IPS-18c (cell line): Measurements from ENCODE around the gene MAN1B1.
"Not testable (repeated sequence)": the region's sequence is repeated elsewhere in the genome, so short reads cannot be mapped to it uniquely, and the experiment has no call there.

Experiments used
- H3K4me3 ChIP-seq: 2 replicates; pipeline ENCODE4 v1.7.0; 2013; ENCODE audit warnings: low read depth, mild to moderate bottlenecking, low read length, moderate library complexity; ENCODE audit not compliant: insufficient read depth
- H3K9me3 ChIP-seq: one replicate; pipeline ENCODE4 v1.6.1; 2013; ENCODE audit warnings: mild to moderate bottlenecking, low read length, moderate library complexity; ENCODE audit not compliant: control insufficient read depth, insufficient read depth

MAN1B1 gene

DNA sequence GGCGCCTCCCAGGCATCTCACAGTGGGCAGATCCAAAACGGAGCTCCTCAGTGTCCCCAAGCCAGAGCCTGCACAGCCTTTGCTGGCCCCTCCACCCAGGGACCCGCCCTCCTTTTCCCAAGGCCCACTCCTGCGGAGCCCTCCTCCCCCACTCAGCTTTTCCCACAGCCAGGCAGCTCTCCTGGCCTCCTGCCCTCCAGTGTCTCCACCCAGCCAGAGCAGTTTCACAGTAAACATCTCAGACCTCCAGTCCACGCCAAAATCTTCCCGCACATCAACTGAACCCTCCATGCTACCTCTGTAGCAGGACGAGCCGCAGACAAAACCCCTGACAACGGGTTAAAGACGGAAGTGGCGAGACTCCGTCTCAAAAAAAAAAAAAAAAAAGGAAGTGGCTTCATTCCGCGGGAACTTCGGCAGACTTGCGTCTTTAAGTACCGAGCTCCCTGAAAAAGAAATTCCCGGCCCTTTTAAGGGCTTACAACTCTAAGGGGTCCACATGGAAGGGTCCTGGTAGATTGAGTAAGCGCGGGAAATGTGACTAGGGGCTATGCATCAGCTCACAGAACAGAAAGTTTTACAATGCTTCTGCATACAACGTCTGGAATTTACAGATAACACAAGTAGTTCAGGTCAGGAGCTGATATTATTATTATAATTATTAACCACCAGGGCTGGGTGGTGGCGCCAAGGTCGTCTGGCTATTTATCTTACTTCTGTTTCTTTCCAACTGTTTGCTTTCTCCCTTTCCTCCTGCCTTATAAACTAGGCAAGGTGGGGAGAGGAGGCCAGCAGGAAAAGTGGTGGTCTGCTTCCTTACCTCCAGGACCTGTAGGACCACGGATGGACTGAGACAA, 40.7 kb downstream of the MAN1B1 start:
- H3K9me3 ChIP-seq, result no peaks in the 10 kb centered on the region
- H3K4me3 ChIP-seq, result no peak overlapping the region

DNA sequence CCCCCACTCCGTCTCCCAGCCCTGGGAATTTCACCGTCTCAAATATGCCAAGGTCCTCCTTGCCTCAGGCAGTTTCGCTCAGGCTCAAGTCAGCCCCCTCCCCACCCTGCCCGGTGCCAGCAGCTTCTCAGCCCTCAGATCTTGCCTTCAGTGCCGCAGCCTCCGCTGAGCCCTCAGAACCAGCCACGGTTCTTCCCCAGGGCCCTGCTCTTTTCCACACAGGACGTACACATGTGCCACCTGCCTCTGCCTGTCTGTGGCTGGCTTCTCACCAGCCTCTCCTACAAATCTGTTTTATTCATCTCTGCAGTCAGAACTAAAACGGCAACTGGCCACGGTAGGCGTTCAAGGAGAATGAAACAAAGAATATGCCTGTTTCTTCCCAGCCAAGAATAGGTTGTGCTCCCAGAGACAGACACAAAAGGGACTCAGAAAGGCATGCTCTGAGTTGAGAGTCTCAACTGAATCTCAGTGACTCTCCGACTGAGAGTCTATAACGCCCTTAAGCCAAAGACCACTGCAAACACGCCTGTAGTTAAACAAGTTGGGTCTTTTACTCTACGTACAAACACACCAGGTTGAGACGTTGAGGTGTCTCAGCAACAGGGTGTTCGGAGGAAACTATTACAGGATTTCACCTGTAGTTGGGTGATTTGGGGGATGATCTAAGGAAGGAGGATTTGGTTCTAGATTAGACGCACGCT, 41.5 kb downstream of the MAN1B1 start:
- peak overlapping the region; percentile 68 for H3K4me3 ChIP-seq
- H3K9me3 ChIP-seq, result no peaks in the 10 kb centered on the region

DNA sequence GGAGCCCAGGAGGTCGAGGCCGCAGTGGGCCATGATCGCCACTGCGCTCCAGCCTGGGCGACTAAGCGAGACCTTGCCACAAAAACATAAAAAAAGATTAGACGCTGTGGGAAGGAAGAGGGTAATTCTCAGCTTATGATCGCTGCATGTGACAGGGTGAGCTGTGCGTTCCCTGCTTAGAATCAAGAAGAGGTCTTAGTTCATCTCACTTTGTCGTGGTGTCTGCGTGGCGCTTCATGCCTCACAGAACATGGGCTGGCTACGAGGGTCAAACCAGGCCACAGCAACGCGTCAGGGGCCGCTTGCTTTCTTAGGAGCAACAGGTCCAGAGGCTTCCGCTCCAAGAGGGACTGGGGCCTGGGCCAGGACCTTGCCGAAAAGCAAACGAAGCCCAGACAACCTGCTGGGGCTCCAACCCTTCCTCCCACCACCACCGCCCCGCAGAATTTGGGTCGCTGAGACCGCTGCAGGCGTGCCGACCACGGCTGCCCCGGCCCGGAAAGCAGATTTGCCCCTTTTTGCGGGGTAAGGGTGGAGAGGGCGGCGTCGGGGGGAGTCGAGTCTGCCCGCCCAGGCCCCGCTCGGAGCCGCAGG, 42.2 kb downstream of the MAN1B1 start:
- no peaks in the 10 kb centered on the region for H3K9me3 ChIP-seq
- peak overlapping the region; percentile 68 for H3K4me3 ChIP-seq

DNA sequence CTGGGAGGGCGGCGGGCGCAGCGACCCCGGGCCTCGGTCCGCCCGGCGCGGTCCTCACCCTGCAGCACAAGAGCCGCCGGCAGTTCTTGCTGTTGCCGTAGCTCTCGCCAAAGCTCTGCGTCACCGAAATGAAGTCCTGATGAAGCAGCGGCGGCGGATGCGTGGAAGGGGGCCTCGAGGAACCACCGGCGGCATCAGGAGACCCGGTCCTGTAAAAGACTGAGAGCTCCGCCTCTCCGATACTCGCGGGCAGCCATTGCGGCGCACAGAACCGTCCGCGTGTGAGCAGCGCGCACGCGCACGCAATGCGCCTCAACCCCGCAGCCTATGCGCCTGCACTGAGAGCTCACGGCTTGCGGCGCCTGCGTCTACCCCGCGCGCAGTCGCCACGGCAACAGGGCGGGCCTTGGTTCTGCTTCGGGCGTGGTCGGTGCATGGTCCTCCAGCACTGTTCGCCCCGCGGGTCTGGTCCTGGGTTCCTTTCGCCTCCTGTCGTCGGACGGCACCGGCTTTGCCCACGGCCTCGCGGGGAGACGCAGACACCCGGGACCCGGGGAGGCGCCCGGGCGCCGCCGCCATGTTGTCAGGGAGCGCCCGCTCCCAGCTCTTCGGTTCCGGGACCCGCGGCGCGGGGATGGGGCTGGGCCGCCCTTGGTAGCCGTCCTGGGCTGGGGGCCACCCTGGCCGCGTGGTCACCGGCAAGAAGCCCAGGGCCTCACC, 42.8 kb downstream of the MAN1B1 start:
- peak overlapping the region; percentile 68 for H3K4me3 ChIP-seq
- H3K9me3 ChIP-seq, result no peaks in the 10 kb centered on the region

DNA sequence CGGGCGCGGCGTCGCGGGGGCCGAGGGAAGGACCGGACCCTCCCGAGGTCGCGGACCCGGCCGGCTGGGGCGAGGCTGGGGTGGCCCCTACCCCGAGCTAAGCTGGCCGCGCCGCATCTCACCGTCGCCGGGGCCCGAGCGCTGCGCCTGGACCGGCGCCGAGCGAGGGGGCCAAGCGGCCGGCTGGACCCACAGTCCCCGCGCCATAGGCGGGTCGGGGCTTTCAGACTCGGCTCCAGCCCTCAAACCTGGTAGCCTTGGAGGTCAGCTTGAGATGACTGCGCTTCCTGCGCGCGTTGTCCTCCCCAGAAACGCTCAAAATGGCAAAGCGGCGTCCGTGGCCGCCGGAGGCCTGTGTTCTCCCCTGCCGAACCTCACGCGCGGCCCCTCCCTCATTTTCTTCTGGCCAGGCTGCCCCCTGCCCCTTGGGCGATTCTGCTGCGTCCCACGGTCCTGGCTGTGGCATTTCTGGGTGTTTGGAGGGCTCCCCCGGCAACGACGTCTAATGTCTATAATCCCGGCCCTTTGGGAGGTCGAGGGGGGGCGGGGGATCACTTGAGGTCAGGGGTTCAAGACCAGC, 43.5 kb downstream of the MAN1B1 start:
- no peaks in the 10 kb centered on the region for H3K9me3 ChIP-seq

DNA sequence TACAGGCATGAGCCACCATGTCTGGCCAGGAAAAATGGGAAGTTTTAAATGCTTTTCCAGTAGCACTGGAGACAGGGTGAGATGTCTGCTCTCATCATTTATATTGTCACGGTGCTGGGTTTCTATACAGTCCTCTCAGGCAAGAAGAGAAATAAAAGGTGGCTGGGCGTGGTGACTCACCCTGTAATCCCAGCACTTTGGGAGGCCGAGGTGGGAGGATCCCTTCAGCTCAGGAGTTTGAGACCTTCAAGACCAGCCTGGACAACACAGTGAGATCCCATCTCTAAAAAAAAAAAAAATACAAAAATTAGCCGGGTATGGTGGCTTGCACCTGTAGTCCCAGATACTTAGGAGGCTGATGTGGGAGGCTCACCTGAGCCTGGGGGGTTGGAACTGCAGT, 47.4 kb downstream of the MAN1B1 start:
- Histone ChIP-seq H3K4me3 (no peak overlapping the region), H3K9me3 (no peaks in the 10 kb centered on the region)

More for the DNA sequence above, 43.5 kb downstream of the MAN1B1 start:
- H3K4me3 ChIP-seq, result peak overlapping the region; percentile 68

DNA sequence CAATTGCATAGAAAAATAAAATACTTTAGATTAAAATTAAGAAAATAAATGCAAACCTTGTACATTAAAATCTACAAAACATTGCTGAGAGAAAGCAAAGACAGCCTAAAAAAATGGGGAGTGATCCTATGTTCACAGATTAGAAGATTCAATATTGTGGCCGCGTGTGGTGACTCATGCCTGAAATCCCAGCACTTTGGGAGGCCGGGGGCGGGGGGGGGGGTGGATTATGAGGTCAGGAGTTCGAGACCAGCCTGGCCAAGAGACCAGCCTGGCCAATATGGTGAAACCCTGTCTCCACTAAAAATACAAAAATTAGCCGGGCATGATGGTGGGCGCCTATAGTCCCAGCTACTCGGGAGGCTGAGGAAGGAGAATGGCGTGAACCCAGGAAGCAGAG, 48.4 kb downstream of the MAN1B1 start:
- not testable (repeated sequence) for H3K9me3 ChIP-seq, H3K4me3 ChIP-seq

DNA sequence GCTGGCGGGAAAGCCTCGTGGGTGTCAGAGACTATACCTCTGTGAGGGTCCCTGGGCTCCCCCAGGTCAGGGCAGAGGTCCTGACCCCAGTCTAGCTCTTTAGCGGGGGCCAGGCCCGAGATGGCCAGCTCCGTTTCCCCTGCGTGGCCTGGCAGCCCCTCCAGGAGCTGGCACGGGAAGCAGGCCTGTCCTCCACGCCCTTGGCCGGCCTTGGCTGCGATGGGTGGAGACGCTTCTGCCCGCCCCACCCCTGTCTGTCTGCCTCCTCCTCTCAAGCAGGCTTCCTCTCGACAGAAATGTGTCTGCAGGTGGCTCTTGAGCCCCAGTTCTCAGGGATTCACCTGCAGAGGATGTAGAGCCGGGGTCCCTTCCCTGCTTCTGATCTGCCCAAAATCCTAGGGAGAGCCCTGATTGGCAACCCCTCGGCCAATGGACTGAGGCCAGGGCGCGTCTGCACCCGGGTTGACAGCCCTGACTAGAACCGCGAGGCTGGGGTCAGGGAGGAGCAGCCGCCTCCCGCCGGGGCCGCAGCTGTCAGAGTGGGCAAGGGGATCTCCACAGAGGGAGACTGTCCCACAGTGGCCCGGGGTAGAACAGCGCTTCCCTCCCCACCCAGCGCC, 49.6 kb downstream of the MAN1B1 start:
- Histone ChIP-seq H3K4me3 (no peak overlapping the region), H3K9me3 (peaks cover 5% of the 10 kb centered on the region)

DNA sequence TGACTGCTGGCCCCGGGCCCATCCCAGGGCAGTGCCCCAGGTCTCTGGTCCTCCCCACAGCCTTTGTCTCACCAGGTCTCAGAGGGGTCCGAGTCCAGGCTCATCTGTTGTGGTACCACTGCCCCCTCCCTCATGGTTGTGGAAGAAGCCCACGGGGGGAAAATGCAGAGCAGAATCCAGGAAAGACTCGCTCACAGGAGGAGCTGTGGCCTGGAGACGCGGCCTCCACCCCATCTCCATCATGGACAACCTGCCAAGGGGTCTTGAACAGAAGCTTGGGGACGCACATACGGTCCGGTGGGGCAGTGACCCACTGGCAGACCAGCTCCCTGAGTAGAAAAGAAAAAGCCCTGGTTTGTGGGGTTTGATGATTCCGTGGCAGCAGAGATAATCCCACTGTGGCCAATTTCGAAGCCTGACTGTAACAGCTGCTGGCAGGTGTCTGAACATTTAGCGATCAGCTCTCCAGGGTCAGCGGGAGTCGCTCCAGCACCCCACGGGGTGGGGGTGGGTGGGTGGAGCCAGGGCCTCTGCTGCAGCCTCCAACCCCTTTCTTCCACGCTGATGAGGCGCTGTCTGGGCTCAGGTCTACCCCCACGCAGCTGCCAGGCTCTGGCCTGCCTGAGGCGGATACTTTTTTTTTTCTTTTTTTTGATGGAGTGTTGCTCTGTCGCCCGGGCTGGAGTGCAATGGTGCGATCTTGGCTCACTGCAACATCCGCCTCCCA, 50.3 kb downstream of the MAN1B1 start:
- no peak overlapping the region for H3K4me3 ChIP-seq
- peaks cover 5% of the 10 kb centered on the region for H3K9me3 ChIP-seq

DNA sequence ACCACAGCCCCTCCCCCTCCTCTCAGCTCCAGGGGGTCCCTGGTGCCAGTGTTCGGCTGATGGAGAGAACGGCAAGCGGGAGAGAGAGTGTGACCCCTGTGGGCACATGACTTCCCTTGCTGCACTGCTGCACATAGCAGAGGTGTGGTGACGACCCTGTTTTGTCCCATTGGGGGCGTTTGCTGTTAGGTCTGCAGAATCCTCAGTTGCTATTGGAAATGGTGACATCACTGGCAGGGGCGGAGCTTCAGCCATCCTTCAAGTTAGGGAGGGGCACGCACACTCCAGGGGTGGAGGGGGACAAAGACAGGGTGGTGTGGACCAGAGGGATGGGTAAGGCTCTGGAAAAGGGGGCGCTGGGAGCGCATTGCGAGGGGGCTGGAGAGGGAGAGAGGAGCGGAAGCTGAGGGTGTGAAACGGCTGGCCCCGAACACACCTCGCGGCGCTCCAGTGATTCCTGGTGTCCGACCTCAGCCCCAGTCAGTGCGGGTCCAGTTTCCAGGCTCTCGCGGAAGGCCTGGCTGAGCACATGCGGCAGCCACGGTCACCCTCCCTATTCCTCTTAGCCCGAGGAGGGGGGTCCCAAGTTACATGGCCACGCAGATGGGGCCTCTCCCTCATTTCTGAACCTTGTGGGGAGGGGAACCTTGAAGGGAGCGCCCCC, 51.4 kb downstream of the MAN1B1 start:
- H3K4me3 ChIP-seq, result 0 out of 2 replicates have a peak overlapping the region, but pooled peaks have one; percentile 24

DNA sequence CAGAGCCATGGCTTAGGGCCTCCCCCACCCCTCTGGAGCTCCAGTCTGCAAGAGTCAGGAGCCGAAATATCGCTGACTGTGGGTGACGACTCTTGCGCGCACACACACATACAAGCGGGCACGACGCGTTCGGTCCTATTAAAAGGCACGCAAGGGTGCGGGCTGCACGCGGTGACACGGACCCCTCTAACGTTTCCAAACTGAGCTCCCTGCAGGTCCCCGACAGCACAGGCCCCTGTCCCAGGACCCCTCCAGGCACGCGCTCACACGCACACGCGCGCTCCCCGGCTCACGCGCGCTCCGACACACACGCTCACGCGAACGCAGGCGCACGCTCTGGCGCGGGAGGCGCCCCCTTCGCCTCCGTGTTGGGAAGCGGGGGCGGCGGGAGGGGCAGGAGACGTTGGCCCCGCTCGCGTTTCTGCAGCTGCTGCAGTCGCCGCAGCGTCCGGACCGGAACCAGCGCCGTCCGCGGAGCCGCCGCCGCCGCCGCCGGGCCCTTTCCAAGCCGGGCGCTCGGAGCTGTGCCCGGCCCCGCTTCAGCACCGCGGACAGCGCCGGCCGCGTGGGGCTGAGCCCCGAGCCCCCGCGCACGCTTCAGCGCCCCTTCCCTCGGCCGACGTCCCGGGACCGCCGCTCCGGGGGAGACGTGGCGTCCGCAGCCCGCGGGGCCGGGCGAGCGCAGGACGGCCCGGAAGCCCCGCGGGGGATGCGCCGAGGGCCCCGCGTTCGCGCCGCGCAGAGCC, 52.1 kb downstream of the MAN1B1 start, which contains the start of gene GRIN1:
Gene GRIN1, plus strand, starts transcription at position 433 of the 746 bp plus-strand sequence. CDS start 333 bp downstream, outside the sequence.
- Histone ChIP-seq H3K4me3 (peak within 1 kb of the TSS; percentile 24; the same call in 1 of the 2 replicates), H3K9me3 (peaks cover 5% of the 10 kb centered on the region)

More for the DNA sequence above, 51.4 kb downstream of the MAN1B1 start:
- H3K9me3 ChIP-seq, result peaks cover 5% of the 10 kb centered on the region

DNA sequence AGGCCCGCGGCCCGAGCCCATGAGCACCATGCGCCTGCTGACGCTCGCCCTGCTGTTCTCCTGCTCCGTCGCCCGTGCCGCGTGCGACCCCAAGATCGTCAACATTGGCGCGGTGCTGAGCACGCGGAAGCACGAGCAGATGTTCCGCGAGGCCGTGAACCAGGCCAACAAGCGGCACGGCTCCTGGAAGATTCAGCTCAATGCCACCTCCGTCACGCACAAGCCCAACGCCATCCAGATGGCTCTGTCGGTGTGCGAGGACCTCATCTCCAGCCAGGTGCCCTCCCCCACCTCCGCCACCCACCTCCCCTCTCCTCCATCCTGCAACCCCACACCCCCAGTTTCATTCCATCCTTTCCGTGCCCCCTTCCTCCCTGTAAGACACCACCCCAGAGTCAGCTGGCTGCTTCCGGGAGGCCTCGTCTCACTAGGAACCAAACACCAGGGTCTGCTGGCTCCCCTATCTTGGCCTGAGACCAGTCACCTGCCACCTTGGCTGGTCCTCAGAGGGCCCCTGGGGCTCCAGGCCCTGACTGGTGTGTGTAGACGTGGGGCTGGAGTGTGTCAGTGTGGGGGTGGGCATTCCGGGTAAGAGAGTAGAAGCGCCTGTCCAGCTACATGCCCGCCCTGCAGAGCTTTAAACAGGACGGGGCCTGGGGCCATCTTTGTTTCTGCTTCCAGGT, 52.8 kb downstream of the MAN1B1 start:
- no peak overlapping the region; the same call in 1 of the 2 replicates for H3K4me3 ChIP-seq

DNA sequence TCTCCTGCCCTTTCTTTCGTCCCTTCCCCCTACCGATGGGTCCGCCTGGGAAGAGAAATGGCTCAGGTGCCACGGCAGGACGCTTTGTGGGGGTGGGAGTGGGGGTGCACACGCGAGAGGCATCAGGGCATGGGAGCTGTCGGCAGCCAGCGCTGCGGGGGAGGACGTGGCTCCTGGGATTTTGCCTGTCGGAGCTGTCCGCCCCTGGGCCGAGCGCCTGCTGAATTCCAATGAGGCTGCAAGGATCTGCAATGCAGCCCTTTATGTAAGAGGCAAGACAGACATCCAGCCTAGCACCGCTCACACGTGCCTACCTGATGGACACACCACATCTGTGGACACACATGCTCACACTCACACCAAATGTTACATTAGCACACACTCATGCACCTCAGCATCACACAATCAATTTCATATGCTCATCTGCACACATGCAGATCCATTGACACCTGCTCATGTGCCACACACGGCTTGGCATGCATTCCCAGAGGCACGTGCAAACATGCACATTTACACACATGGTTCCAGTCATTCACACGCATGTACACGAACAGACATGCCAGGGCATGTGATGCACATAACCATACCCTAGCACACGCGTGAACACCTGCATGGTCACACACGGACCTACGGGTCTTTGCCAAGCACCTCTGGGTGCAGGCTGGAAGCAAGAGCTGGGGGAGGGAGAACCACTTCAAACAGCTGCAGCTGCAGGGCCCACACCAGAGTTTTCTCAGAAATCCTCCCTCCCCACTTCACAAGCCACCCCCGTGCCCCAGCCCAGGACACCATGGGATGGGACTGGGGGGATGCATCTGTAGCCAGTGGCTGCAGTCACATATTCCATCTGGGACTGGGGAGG, 53.6 kb downstream of the MAN1B1 start:
- no peak overlapping the region for H3K4me3 ChIP-seq

More for the DNA sequence above, 52.8 kb downstream of the MAN1B1 start:
- H3K9me3 ChIP-seq, result peaks cover 5% of the 10 kb centered on the region

More for the DNA sequence above, 53.6 kb downstream of the MAN1B1 start:
- H3K9me3 ChIP-seq, result peaks cover 5% of the 10 kb centered on the region
